Measurements from ENCODE around the gene ALDH5A1. TPM values are rescaled to one million over a fixed set of nuclear protein-coding genes. Genes with fewer than 3 reads are reported as not detected.

The ALDH5A1 gene
- total RNA-seq, 1 donor from 2014 or later = 3.7 TPM

GRCh38 chr6:24545183-24545582 is 50.4 kb downstream of the ALDH5A1 start:
- H3K4me3 Mint-ChIP-seq (ENCODE audit: unreplicated experiment) = no peak overlapping the region
- no peaks in the 10 kb centered on the region for H3K79me2 ChIP-seq (ENCODE audit: insufficient read depth, low read length)
- no peaks in the 10 kb centered on the region for H3K4me1 Mint-ChIP-seq (ENCODE audit: low read depth, unreplicated experiment)
- peaks cover 8% of the 10 kb centered on the region for H3K27me3 Mint-ChIP-seq (ENCODE audit: low read depth, unreplicated experiment)
- H3K27ac Mint-ChIP-seq (ENCODE audit: unreplicated experiment) = no peak overlapping the region
- FAIRE-seq (no peak), DNase-seq (ENCODE audit: low read depth) (no peak)
- peaks cover 7% of the 10 kb centered on the region for H3K27me3 ChIP-seq (ENCODE audit: insufficient read depth, low read length)
- H4K20me1 ChIP-seq (ENCODE audit: insufficient read depth, low read length) = no peaks in the 10 kb centered on the region
- TF ChIP-seq, protein P1, sequence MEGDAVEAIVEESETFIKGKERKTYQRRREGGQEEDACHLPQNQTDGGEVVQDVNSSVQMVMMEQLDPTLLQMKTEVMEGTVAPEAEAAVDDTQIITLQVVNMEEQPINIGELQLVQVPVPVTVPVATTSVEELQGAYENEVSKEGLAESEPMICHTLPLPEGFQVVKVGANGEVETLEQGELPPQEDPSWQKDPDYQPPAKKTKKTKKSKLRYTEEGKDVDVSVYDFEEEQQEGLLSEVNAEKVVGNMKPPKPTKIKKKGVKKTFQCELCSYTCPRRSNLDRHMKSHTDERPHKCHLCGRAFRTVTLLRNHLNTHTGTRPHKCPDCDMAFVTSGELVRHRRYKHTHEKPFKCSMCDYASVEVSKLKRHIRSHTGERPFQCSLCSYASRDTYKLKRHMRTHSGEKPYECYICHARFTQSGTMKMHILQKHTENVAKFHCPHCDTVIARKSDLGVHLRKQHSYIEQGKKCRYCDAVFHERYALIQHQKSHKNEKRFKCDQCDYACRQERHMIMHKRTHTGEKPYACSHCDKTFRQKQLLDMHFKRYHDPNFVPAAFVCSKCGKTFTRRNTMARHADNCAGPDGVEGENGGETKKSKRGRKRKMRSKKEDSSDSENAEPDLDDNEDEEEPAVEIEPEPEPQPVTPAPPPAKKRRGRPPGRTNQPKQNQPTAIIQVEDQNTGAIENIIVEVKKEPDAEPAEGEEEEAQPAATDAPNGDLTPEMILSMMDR (IDR thresholded peaks at IDR 0.05; ENCODE audit: insufficient read depth, low read depth, low read length) = no peak
- no peak for TF ChIP-seq EZH2 (IDR thresholded peaks at IDR 0.05; ENCODE audit: insufficient read depth, low read length)
- no peaks in the 10 kb centered on the region for H3K36me3 ChIP-seq (ENCODE audit: insufficient read depth, low read length)
- no peak overlapping the region for H3K9ac ChIP-seq (ENCODE audit: low read length)
- H2AFZ ChIP-seq (ENCODE audit: low read depth, low read length) = no peak overlapping the region
- no peaks in the 10 kb centered on the region for H3K36me3 Mint-ChIP-seq (ENCODE audit: low read depth, unreplicated experiment)
- H3K9me3 ChIP-seq (ENCODE audit: insufficient read depth, low read depth, low read length) = no peaks in the 10 kb centered on the region
- H3K9me3 Mint-ChIP-seq (ENCODE audit: unreplicated experiment) = no peaks in the 10 kb centered on the region
- H3K4me2 ChIP-seq (ENCODE audit: low read length) = no peak overlapping the region
- no peak overlapping the region for H3K27ac ChIP-seq (ENCODE audit: low read depth, low read length)
- no peaks in the 10 kb centered on the region for H3K4me1 ChIP-seq (ENCODE audit: insufficient read depth, low read length)
- H3K4me3 ChIP-seq (ENCODE audit: insufficient read depth, low read depth, low read length) = no peak overlapping the region

DNA sequence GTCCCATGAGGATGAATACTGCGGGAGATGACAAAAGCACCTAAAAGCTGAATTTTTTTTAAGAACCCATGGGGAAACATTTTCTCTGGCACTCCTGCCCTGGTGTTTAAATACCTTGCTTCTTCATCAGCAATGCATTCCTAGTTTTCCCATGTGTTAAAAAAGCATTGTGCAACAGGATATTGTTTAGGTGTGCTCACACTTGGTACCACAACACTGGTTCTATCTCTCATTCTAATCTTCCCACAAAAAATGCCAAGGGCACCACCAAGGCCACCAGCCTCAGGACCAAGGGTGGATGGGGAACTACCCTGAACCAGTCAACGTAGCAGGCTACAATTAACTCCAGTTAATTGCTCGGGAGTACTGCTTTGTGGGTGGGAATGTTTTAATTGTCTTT is 50.9 kb downstream of the ALDH5A1 start:
- DNase-seq (ENCODE audit: low read depth) (no peak), FAIRE-seq (no peak)
- Mint-ChIP-seq H3K27ac (ENCODE audit: unreplicated experiment) (no peak overlapping the region), H3K27me3 (ENCODE audit: low read depth, unreplicated experiment) (peaks cover 8% of the 10 kb centered on the region), H3K4me3 (ENCODE audit: unreplicated experiment) (no peak overlapping the region), H3K4me1 (ENCODE audit: low read depth, unreplicated experiment) (no peaks in the 10 kb centered on the region), H3K36me3 (ENCODE audit: low read depth, unreplicated experiment) (no peaks in the 10 kb centered on the region), H3K9me3 (ENCODE audit: unreplicated experiment) (no peaks in the 10 kb centered on the region)
- no peaks in the 10 kb centered on the region for H3K36me3 ChIP-seq (ENCODE audit: insufficient read depth, low read length)
- H2AFZ ChIP-seq (ENCODE audit: low read depth, low read length) = no peak overlapping the region
- H3K4me1 ChIP-seq (ENCODE audit: insufficient read depth, low read length) = no peaks in the 10 kb centered on the region
- H3K4me3 ChIP-seq (ENCODE audit: insufficient read depth, low read depth, low read length) = no peak overlapping the region
- H3K79me2 ChIP-seq (ENCODE audit: insufficient read depth, low read length) = no peaks in the 10 kb centered on the region
- H4K20me1 ChIP-seq (ENCODE audit: insufficient read depth, low read length) = no peaks in the 10 kb centered on the region
- peaks cover 7% of the 10 kb centered on the region for H3K27me3 ChIP-seq (ENCODE audit: insufficient read depth, low read length)
- H3K9ac ChIP-seq (ENCODE audit: low read length) = no peak overlapping the region
- no peak overlapping the region for H3K4me2 ChIP-seq (ENCODE audit: low read length)
- TF ChIP-seq, protein P1 (IDR thresholded peaks at IDR 0.05; ENCODE audit: insufficient read depth, low read depth, low read length) = no peak
- no peak for TF ChIP-seq EZH2 (IDR thresholded peaks at IDR 0.05; ENCODE audit: insufficient read depth, low read length)
- H3K27ac ChIP-seq (ENCODE audit: low read depth, low read length) = no peak overlapping the region
- H3K9me3 ChIP-seq (ENCODE audit: insufficient read depth, low read depth, low read length) = no peaks in the 10 kb centered on the region

- Histone ChIP-seq H3K4me2 (ENCODE audit: low read length) (no peak overlapping the region), H3K36me3 (ENCODE audit: insufficient read depth, low read length) (no peaks in the 10 kb centered on the region), H3K4me3 (ENCODE audit: insufficient read depth, low read depth, low read length) (no peak overlapping the region), H3K27ac (ENCODE audit: low read depth, low read length) (no peak overlapping the region), H3K9ac (ENCODE audit: low read length) (no peak overlapping the region), H3K79me2 (ENCODE audit: insufficient read depth, low read length) (no peaks in the 10 kb centered on the region), H4K20me1 (ENCODE audit: insufficient read depth, low read length) (no peaks in the 10 kb centered on the region), H3K9me3 (ENCODE audit: insufficient read depth, low read depth, low read length) (no peaks in the 10 kb centered on the region), H3K4me1 (ENCODE audit: insufficient read depth, low read length) (no peaks in the 10 kb centered on the region), H3K27me3 (ENCODE audit: insufficient read depth, low read length) (peaks cover 7% of the 10 kb centered on the region), H2AFZ (ENCODE audit: low read depth, low read length) (no peak overlapping the region)
- Mint-ChIP-seq H3K27me3 (ENCODE audit: low read depth, unreplicated experiment) (peaks cover 8% of the 10 kb centered on the region), H3K9me3 (ENCODE audit: unreplicated experiment) (no peaks in the 10 kb centered on the region), H3K4me1 (ENCODE audit: low read depth, unreplicated experiment) (no peaks in the 10 kb centered on the region), H3K27ac (ENCODE audit: unreplicated experiment) (no peak overlapping the region), H3K36me3 (ENCODE audit: low read depth, unreplicated experiment) (no peaks in the 10 kb centered on the region), H3K4me3 (ENCODE audit: unreplicated experiment) (no peak overlapping the region)
- DNase-seq (ENCODE audit: low read depth) (no peak), FAIRE-seq (no peak)
- no peak for TF ChIP-seq EZH2 (IDR thresholded peaks at IDR 0.05; ENCODE audit: insufficient read depth, low read length)
- TF ChIP-seq, protein P1 (IDR thresholded peaks at IDR 0.05; ENCODE audit: insufficient read depth, low read depth, low read length) = no peak
Measured at GRCh38 chr6:24546439-24546838, 51.7 kb downstream of the ALDH5A1 start.

Measured in astrocyte (in vitro differentiated cells and primary cell).